MCF 10A (cell line): ENCODE measurements around the gene TM4SF20. TPM values are rescaled to one million over a fixed set of nuclear protein-coding genes. Genes with fewer than 3 reads are reported as not detected.

Experiments
- BruUV-seq: library from RNA; stranded (reverse); fragments of 400-500 nt; replicated peaks from 2 replicates; lab custom pipeline; 2021; lab: Mats Ljungman, UMichigan
- CTCF ChIA-PET: fragments of 300-600 bp; sonication (Branson Sonifier 250); formaldehyde crosslinking; extraction: SDS; loops from one replicate; lab custom pipeline; 2021; ENCODE audit warnings: antibody characterized with exemption, inconsistent platforms; lab: Yijun Ruan, JAX
- POLR2A ChIA-PET: fragments of 300-600, 350-650 bp; sonication (Branson Sonifier 250); formaldehyde crosslinking; extraction: SDS; loops from one replicate; lab custom pipeline; 2020; ENCODE audit warnings: antibody characterized with exemption, inconsistent platforms; lab: Yijun Ruan, JAX
- DNase-seq: peaks from one replicate; pipeline ENCODE4 v3.0.0-alpha.2; 2018; ENCODE audit not compliant: unreplicated experiment
- H3K27ac Mint-ChIP-seq: one replicate; pipeline ENCODE4 v1.8.0; 2022; ENCODE audit warnings: mild to moderate bottlenecking, low read depth, mixed read lengths; ENCODE audit not compliant: unreplicated experiment
- H3K27me3 Mint-ChIP-seq: one replicate; pipeline ENCODE4 v1.8.0; 2022; ENCODE audit warnings: mixed read lengths; ENCODE audit not compliant: insufficient read depth, unreplicated experiment
- H3K36me3 Mint-ChIP-seq: one replicate; pipeline ENCODE4 v1.8.0; 2022; ENCODE audit warnings: mild to moderate bottlenecking, moderate library complexity, mixed read lengths; ENCODE audit not compliant: insufficient read depth, unreplicated experiment
- H3K4me1 Mint-ChIP-seq: one replicate; pipeline ENCODE4 v1.8.0; 2022; ENCODE audit warnings: mixed read lengths; ENCODE audit not compliant: insufficient read depth, unreplicated experiment
- H3K4me3 Mint-ChIP-seq: one replicate; pipeline ENCODE4 v1.8.0; 2022; ENCODE audit warnings: mild to moderate bottlenecking, moderate library complexity, mixed read lengths; ENCODE audit not compliant: unreplicated experiment
- H3K9me3 Mint-ChIP-seq: one replicate; pipeline ENCODE4 v1.8.0; 2022; ENCODE audit warnings: mixed read lengths; ENCODE audit not compliant: unreplicated experiment
- intact Hi-C: fragments of 100-400 bp; cut with micrococcal nuclease; formaldehyde crosslinking; loops from 2 replicates; pipeline ENCODE4 v1.14.1; 2022
- total RNA-seq: library from RNA; stranded (reverse); gene quantifications from 2 replicates; pipeline ENCODE4 v1.2.3, GENCODE V29; 2022
- TF ChIP-seq, protein P1 (sequence below): fragments of 200-600 bp; IDR thresholded peaks from one replicate; pipeline ENCODE4 v1.8.0; 2022; ENCODE audit warnings: antibody characterized with exemption, mild to moderate bottlenecking; ENCODE audit not compliant: unreplicated experiment

The TM4SF20 gene
- total RNA-seq, 1 experiment from 2014 or later, result not detected

GRCh38 chr2:227420087-227421052, 41.3 kb upstream of the TM4SF20 start:
- CTCF ChIA-PET, result interaction anchor here (0.6 kb wide), 1 partner anchor 14 kb away, joined by 3 read pairs; no protein-coding TSS in a partner anchor

GRCh38 chr2:227416701-227417100, 37.6 kb upstream of the TM4SF20 start:
- POLR2A ChIA-PET, result no interaction called here
- peaks cover 4% of the 10 kb centered on the region for H3K36me3 Mint-ChIP-seq
- no peaks in the 10 kb centered on the region for H3K27me3 Mint-ChIP-seq
- intact Hi-C loops, result no loop called here
- no peak overlapping the region for H3K4me3 Mint-ChIP-seq
- CTCF ChIA-PET, result no interaction called here
- no peak for DNase-seq
- peaks cover 33% of the 10 kb centered on the region for H3K4me1 Mint-ChIP-seq
- TF ChIP-seq, protein P1, sequence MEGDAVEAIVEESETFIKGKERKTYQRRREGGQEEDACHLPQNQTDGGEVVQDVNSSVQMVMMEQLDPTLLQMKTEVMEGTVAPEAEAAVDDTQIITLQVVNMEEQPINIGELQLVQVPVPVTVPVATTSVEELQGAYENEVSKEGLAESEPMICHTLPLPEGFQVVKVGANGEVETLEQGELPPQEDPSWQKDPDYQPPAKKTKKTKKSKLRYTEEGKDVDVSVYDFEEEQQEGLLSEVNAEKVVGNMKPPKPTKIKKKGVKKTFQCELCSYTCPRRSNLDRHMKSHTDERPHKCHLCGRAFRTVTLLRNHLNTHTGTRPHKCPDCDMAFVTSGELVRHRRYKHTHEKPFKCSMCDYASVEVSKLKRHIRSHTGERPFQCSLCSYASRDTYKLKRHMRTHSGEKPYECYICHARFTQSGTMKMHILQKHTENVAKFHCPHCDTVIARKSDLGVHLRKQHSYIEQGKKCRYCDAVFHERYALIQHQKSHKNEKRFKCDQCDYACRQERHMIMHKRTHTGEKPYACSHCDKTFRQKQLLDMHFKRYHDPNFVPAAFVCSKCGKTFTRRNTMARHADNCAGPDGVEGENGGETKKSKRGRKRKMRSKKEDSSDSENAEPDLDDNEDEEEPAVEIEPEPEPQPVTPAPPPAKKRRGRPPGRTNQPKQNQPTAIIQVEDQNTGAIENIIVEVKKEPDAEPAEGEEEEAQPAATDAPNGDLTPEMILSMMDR, result no peak
- H3K27ac Mint-ChIP-seq, result peak overlapping the region; percentile 63
- no TSS peak for BruUV-seq
- no peaks in the 10 kb centered on the region for H3K9me3 Mint-ChIP-seq

More at GRCh38 chr2:227420087-227421052, 41.3 kb upstream of the TM4SF20 start:
- POLR2A ChIA-PET, result no interaction called here
- intact Hi-C loops, result no loop called here
- DNase-seq, result no peak
- Mint-ChIP-seq H3K9me3 (no peaks in the 10 kb centered on the region), H3K4me1 (peaks cover 8% of the 10 kb centered on the region), H3K4me3 (no peak overlapping the region), H3K27me3 (no peaks in the 10 kb centered on the region), H3K36me3 (peaks cover 4% of the 10 kb centered on the region), H3K27ac (no peak overlapping the region)
- no TSS peak for BruUV-seq
- TF ChIP-seq, protein P1, result no peak

GRCh38 chr2:227415538-227416424, 36.7 kb upstream of the TM4SF20 start:
- BruUV-seq, result no TSS peak
- Mint-ChIP-seq H3K27ac (peak overlapping the region; percentile 79), H3K4me1 (peaks cover 42% of the 10 kb centered on the region), H3K4me3 (peak overlapping the region; percentile 21), H3K9me3 (no peaks in the 10 kb centered on the region), H3K27me3 (no peaks in the 10 kb centered on the region), H3K36me3 (peaks cover 4% of the 10 kb centered on the region)
- POLR2A ChIA-PET, result interaction anchor here (0.7 to 2.0 kb wide), 9 partner anchors 9 to 401 kb away, joined by 3 to 13 read pairs (median 3); partner anchors contain the start of gene MFF
- TF ChIP-seq, protein P1, result no peak
- DNase-seq, result peak; percentile 91
- intact Hi-C loops, result no loop called here
- CTCF ChIA-PET, result interaction anchor here (1.0 to 1.6 kb wide), 4 partner anchors 10 to 350 kb away, joined by 3 to 9 read pairs (median 5); no protein-coding TSS in a partner anchor
